ENCODE measurements around the gene LRP1B. TPM values are rescaled to one million over a fixed set of nuclear protein-coding genes. Genes with fewer than 3 reads are reported as not detected.
"Not testable (repeated sequence)": the region's sequence is repeated elsewhere in the genome, so short reads cannot be mapped to it uniquely, and the experiment has no call there.

The LRP1B gene
- total RNA-seq, 1 experiment from 2014 or later, result 0.52 TPM

- CTCF ChIA-PET, result no interaction called here
- no peak overlapping the region for H3K27ac Mint-ChIP-seq
- POLR2A ChIA-PET, result no interaction called here
- H3K4me1 Mint-ChIP-seq, result peaks cover 11% of the 10 kb centered on the region
- DNase-seq (ENCODE audit: low spot score), result no peak
- H3K4me3 Mint-ChIP-seq, result no peak overlapping the region
- H3K9me3 Mint-ChIP-seq, result no peaks in the 10 kb centered on the region
- TF ChIP-seq, protein P1, sequence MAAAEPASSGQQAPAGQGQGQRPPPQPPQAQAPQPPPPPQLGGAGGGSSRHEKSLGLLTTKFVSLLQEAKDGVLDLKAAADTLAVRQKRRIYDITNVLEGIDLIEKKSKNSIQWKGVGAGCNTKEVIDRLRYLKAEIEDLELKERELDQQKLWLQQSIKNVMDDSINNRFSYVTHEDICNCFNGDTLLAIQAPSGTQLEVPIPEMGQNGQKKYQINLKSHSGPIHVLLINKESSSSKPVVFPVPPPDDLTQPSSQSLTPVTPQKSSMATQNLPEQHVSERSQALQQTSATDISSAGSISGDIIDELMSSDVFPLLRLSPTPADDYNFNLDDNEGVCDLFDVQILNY (CRISPR knock-in tag; IDR thresholded peaks at IDR 0.05), result no peak
- TF ChIP-seq ZNF263 (CRISPR knock-in tag; IDR thresholded peaks at IDR 0.05; ENCODE audit: low read depth) (no peak), TEAD1 (CRISPR knock-in tag; IDR thresholded peaks at IDR 0.05) (no peak), ZNF232 (CRISPR knock-in tag; IDR thresholded peaks at IDR 0.05) (no peak), ZNF512 (CRISPR knock-in tag; IDR thresholded peaks at IDR 0.05; ENCODE audit: borderline replicate concordance) (no peak), GABPB1 (CRISPR knock-in tag; IDR thresholded peaks at IDR 0.05) (no peak), TP53 (CRISPR knock-in tag; IDR thresholded peaks at IDR 0.05) (no peak), HMGA2 (CRISPR knock-in tag; IDR thresholded peaks at IDR 0.05) (no peak), SP1 (CRISPR knock-in tag; conservative IDR thresholded peaks at IDR 0.05) (no peak), ARID4B (CRISPR knock-in tag; IDR thresholded peaks at IDR 0.05; ENCODE audit: borderline replicate concordance) (no peak), FOXJ3 (CRISPR knock-in tag; IDR thresholded peaks at IDR 0.05; ENCODE audit: borderline replicate concordance) (no peak), ZNF317 (CRISPR knock-in tag; IDR thresholded peaks at IDR 0.05; ENCODE audit: borderline replicate concordance, low read depth) (no peak), ZNF423 (CRISPR knock-in tag; IDR thresholded peaks at IDR 0.05) (no peak)
- TF ChIP-seq, protein P2, sequence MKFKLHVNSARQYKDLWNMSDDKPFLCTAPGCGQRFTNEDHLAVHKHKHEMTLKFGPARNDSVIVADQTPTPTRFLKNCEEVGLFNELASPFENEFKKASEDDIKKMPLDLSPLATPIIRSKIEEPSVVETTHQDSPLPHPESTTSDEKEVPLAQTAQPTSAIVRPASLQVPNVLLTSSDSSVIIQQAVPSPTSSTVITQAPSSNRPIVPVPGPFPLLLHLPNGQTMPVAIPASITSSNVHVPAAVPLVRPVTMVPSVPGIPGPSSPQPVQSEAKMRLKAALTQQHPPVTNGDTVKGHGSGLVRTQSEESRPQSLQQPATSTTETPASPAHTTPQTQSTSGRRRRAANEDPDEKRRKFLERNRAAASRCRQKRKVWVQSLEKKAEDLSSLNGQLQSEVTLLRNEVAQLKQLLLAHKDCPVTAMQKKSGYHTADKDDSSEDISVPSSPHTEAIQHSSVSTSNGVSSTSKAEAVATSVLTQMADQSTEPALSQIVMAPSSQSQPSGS (CRISPR knock-in tag; IDR thresholded peaks at IDR 0.05; ENCODE audit: borderline replicate concordance, low read depth), result no peak
- TF ChIP-seq, protein P3, sequence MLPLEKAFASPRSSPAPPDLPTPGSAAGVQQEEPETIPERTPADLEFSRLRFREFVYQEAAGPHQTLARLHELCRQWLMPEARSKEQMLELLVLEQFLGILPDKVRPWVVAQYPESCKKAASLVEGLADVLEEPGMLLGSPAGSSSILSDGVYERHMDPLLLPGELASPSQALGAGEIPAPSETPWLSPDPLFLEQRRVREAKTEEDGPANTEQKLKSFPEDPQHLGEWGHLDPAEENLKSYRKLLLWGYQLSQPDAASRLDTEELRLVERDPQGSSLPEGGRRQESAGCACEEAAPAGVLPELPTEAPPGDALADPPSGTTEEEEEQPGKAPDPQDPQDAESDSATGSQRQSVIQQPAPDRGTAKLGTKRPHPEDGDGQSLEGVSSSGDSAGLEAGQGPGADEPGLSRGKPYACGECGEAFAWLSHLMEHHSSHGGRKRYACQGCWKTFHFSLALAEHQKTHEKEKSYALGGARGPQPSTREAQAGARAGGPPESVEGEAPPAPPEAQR (CRISPR knock-in tag; IDR thresholded peaks at IDR 0.05), result no peak
- ATAC-seq, result no peak
- H3K36me3 Mint-ChIP-seq, result no peaks in the 10 kb centered on the region
- H3K27me3 Mint-ChIP-seq (ENCODE audit: low read depth), result no peaks in the 10 kb centered on the region
Observed at GRCh38 chr2:140286377-140286776, 1844.4 kb downstream of the LRP1B start.

DNA sequence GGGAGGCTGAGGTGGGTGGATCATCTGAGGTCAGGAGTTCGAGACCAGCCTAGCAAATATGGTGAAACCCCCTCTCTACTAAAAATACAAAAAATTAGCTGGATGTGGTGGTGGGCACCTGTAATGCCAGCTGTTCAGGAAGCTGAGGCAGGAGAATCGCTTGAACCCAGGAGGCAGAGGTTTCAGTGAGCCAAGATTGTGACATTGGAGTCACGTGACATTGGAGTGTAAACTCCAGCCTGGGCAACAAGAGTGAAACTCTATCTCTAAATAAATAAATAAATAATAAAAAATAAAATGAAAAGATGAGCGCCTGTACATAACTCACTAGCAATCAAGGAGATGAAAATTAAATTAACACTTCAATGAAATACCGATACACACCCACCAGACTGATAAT is 1853.5 kb downstream of the LRP1B start:
- H3K9me3 Mint-ChIP-seq; H3K36me3 Mint-ChIP-seq; H3K27me3 Mint-ChIP-seq (ENCODE audit: low read depth); CTCF ChIA-PET; H3K4me3 Mint-ChIP-seq; H3K27ac Mint-ChIP-seq; DNase-seq (ENCODE audit: low spot score); POLR2A ChIA-PET; ATAC-seq: not testable (repeated sequence)
- peaks cover 18% of the 10 kb centered on the region for H3K4me1 Mint-ChIP-seq

Measured in WTC11 (cell line).